BJ (cell line): ENCODE results near the gene EPAS1. TPM values are rescaled to one million over a fixed set of nuclear protein-coding genes. Genes with fewer than 3 reads are reported as not detected.

Source experiments
- CTCF ChIA-PET: fragments of 350-600 bp; formaldehyde crosslinking; extraction: SDS; loops from one replicate; lab custom pipeline; 2021; ENCODE audit warnings: antibody characterized with exemption, inconsistent platforms; lab: Yijun Ruan, JAX
- POLR2A ChIA-PET: fragments of 300-600 bp; sonication (Branson Sonifier 250); formaldehyde crosslinking; extraction: SDS; loops from one replicate; lab custom pipeline; 2021; ENCODE audit warnings: antibody characterized with exemption; lab: Charles Lee
- DNase-seq: peaks from one replicate; pipeline ENCODE4 v3.0.0-alpha.2; 2011; ENCODE audit warnings: low read depth
- H3K27me3 ChIP-seq: 2 replicates; pipeline ENCODE4 v1.6.0; 2011; ENCODE audit warnings: low read length; ENCODE audit not compliant: control insufficient read depth, insufficient read depth
- H3K36me3 ChIP-seq: 2 replicates; pipeline ENCODE4 v1.5.1; 2011; ENCODE audit warnings: low read length; ENCODE audit not compliant: control insufficient read depth, insufficient read depth
- H3K4me3 ChIP-seq: 2 replicates; pipeline ENCODE4 v1.5.1; 2011; ENCODE audit warnings: low read depth, mild to moderate bottlenecking, control low read depth, low read length
- polyA plus RNA-seq: library from polyadenylated mRNA; depleted of rRNA; stranded (reverse); fragments of >200 nt; gene quantifications from 2 replicates; pipeline ENCODE4 v1.2.3, GENCODE V29; 2011
- TF ChIP-seq, protein P1 (sequence below): IDR thresholded peaks from 2 replicates; pipeline ENCODE4 v1.5.1; 2011; ENCODE audit warnings: low read depth, mild to moderate bottlenecking, control low read depth, inconsistent platforms, low read length, moderate library complexity; ENCODE audit not compliant: insufficient read depth

Gene EPAS1
- polyA plus RNA-seq, 1 experiment, result 531 TPM

DNA sequence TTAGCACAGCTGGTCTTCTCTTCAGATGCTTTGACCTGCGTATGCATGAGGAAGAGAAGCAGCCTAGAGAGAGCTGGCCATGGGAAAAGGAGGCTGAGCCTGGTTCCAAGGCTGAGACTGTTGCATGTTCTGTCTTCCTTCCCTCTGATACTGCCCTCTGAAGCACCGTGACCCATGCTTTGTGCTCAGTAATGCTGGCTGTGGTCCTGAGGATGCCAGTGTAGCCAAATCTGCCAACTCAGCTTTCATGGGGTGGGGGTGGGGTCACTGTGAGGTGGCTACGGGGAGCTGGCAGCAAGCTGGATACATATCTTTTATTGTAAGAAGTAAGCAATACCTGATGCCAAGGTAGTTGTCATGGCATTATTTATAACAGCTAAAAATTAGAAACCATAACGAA is 41.5 kb downstream of the EPAS1 start:
- TF ChIP-seq, protein P1, sequence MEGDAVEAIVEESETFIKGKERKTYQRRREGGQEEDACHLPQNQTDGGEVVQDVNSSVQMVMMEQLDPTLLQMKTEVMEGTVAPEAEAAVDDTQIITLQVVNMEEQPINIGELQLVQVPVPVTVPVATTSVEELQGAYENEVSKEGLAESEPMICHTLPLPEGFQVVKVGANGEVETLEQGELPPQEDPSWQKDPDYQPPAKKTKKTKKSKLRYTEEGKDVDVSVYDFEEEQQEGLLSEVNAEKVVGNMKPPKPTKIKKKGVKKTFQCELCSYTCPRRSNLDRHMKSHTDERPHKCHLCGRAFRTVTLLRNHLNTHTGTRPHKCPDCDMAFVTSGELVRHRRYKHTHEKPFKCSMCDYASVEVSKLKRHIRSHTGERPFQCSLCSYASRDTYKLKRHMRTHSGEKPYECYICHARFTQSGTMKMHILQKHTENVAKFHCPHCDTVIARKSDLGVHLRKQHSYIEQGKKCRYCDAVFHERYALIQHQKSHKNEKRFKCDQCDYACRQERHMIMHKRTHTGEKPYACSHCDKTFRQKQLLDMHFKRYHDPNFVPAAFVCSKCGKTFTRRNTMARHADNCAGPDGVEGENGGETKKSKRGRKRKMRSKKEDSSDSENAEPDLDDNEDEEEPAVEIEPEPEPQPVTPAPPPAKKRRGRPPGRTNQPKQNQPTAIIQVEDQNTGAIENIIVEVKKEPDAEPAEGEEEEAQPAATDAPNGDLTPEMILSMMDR, result no peak
- Histone ChIP-seq H3K27me3 (no peaks in the 10 kb centered on the region), H3K4me3 (no peak overlapping the region), H3K36me3 (no peaks in the 10 kb centered on the region)
- POLR2A ChIA-PET, result no interaction called here
- CTCF ChIA-PET, result interaction anchor here (1.1 to 1.4 kb wide), 2 partner anchors 11 to 24 kb away, joined by 3 to 5 read pairs; no protein-coding TSS in a partner anchor
- no peak for DNase-seq

- ChIA-PET CTCF (interaction anchor here (1.0 to 1.4 kb wide), 3 partner anchors 11 to 122 kb away, joined by 3 to 5 read pairs (median 3); no protein-coding TSS in a partner anchor), POLR2A (no interaction called here)
- H3K36me3 ChIP-seq, result no peaks in the 10 kb centered on the region
- no peak overlapping the region for H3K4me3 ChIP-seq
- TF ChIP-seq, protein P1, result no peak
- no peaks in the 10 kb centered on the region for H3K27me3 ChIP-seq
- no peak for DNase-seq
Observed at GRCh38 chr2:46339200-46339599, 42.0 kb downstream of the EPAS1 start.

- H3K36me3 ChIP-seq, result no peaks in the 10 kb centered on the region
- H3K27me3 ChIP-seq, result no peaks in the 10 kb centered on the region
- TF ChIP-seq, protein P1, result peak; percentile 15; the same call in 1 of the 2 replicates
- H3K4me3 ChIP-seq, result no peak overlapping the region
- ChIA-PET CTCF (interaction anchor here (1.0 to 1.4 kb wide), 4 partner anchors 12 to 277 kb away, joined by 3 to 5 read pairs (median 3); no protein-coding TSS in a partner anchor), POLR2A (no interaction called here)
- DNase-seq, result no peak
Observed at GRCh38 chr2:46339676-46340459, 42.7 kb downstream of the EPAS1 start.

DNA sequence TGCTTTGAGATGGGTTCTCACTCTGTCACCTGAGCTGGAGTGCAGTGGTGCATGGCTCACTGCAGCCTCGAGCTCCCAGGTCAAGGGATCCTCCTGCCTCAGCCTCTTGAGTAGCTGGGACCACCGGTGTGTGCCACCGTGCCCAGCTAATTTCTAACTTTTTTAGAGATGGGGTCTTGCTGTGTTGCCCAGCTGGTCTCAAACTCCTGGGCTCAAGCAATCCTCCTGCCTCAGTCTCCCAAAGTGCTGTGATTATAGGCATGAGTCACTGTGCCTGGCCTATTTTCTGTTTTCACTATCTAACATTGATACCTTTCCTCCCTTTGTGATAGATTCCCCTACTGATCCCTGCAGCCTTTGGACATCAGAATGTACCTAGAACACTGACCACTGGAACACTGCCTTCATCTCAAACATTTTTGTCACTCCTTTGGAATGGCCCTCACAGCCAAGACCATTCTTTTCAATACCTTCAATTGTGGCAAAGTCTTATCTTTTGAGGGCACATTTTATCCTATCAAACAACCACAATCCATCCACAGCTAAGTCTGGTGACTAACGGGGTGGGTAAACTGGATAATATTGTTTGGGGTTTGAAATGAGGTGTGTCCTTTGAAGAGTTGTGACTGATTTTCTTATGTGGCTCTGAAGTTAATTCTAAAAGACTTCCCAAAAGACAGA is 43.7 kb downstream of the EPAS1 start:
- TF ChIP-seq, protein P1, result no peak
- no peaks in the 10 kb centered on the region for H3K27me3 ChIP-seq
- no peak overlapping the region for H3K4me3 ChIP-seq
- no peaks in the 10 kb centered on the region for H3K36me3 ChIP-seq
- CTCF ChIA-PET, result interaction anchor here (1.1 to 1.6 kb wide), 2 partner anchors 21 to 278 kb away, joined by 3 to 6 read pairs; no protein-coding TSS in a partner anchor
- no peak for DNase-seq
- POLR2A ChIA-PET, result no interaction called here

DNA sequence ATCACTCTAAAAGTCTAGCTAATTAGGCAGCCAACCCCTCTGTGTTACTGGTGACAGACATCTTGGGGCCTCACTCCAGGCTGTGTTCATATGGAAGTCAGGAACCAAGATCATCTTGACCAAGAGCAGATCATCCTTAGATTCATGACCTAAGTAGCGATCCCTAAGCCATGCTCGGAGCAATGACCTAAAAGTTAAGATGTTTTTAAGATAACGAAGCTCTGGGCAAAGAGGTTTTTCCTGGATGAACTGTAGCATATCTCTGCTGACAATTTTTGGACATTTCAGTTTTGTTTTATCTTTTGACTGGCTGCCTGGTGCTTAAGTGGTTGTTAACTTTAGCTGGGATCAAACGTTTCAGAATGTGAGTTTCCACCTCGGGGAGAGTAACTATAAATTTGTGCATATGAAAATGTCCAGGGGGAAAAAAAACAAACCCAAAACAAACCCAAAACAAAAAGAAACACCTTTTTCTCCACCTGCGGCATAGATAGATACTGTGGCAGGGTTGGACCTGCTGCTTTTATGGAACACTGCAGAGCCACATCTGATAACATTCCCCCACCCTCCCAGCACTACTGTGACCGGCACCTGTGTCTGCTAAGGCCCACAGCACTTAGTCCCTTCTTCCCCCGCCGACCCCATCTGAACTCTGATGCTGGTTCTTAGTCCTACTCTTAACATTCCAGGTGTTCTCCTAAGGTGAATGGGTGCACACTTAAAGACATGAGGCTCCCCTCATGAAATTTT is 45.5 kb downstream of the EPAS1 start:
- Histone ChIP-seq H3K36me3 (peaks cover 7% of the 10 kb centered on the region), H3K27me3 (no peaks in the 10 kb centered on the region), H3K4me3 (no peak overlapping the region)
- ChIA-PET CTCF (interaction anchor here (0.7 to 1.6 kb wide), 3 partner anchors 9 to 48 kb away, joined by 3 to 6 read pairs (median 3); no protein-coding TSS in a partner anchor), POLR2A (no interaction called here)
- TF ChIP-seq, protein P1, result no peak
- DNase-seq, result no peak
